C4-2B (cell line): ENCODE measurements around the gene MED1.
"Not testable (repeated sequence)": the region's sequence is repeated elsewhere in the genome, so short reads cannot be mapped to it uniquely, and the experiment has no call there.

Source experiments
- H3K27ac ChIP-seq: fragments of 450-650 bp; 2 replicates; pipeline ENCODE4 v1.5.1; 2017
- CTCF ChIP-seq: fragments of 450-650 bp; conservative IDR thresholded peaks from 2 replicates; pipeline ENCODE4 v1.5.1; 2017; ENCODE audit warnings: mild to moderate bottlenecking
- ZFX ChIP-seq: fragments of 450-650 bp; IDR thresholded peaks from 2 replicates; pipeline ENCODE4 v1.6.1; 2017

MED1 gene

GRCh38 chr17:39473310-39473709 is 22.2 kb upstream of the MED1 start:
- no peak overlapping the region for H3K27ac ChIP-seq
- TF ChIP-seq ZFX (no peak), CTCF (no peak)

- not testable (repeated sequence) for H3K27ac ChIP-seq
Observed at GRCh38 chr17:39468610-39469009, 17.5 kb upstream of the MED1 start.

GRCh38 chr17:39464639-39465181 is 13.6 kb upstream of the MED1 start:
- H3K27ac ChIP-seq = not testable (repeated sequence)

GRCh38 chr17:39462631-39463375 is 11.7 kb upstream of the MED1 start:
- H3K27ac ChIP-seq = peak overlapping the region; percentile 93
- TF ChIP-seq CTCF = no peak
- TF ChIP-seq ZFX = no peak

- TF ChIP-seq ZFX (no peak), CTCF (no peak)
- H3K27ac ChIP-seq = peak overlapping the region; percentile 93
Observed at GRCh38 chr17:39461926-39462569, 11.0 kb upstream of the MED1 start.

- H3K27ac ChIP-seq = peak within 1 kb of the TSS; percentile 93
- TF ChIP-seq ZFX = peak; percentile 93
- no peak for TF ChIP-seq CTCF
Observed at GRCh38 chr17:39461113-39461925, 10.3 kb upstream of the MED1 start, which contains the start of gene CDK12. TSS of gene CDK12 (plus strand) at chr17:39461486. CDS start at chr17:39462072, 586 bp downstream.

GRCh38 chr17:39455919-39456318 is 4.9 kb upstream of the MED1 start:
- no peak overlapping the region for H3K27ac ChIP-seq
- TF ChIP-seq CTCF (no peak), ZFX (no peak)

GRCh38 chr17:39450051-39450450 is 1.0 kb downstream of the MED1 start:
- no peak for TF ChIP-seq CTCF
- TF ChIP-seq ZFX = no peak
- H3K27ac ChIP-seq = peak overlapping the region; percentile 7; the same call in 1 of the 2 replicates
